PC-9 (cell line): ENCODE data around the gene DMXL1.

Experiments
- CTCF ChIP-seq: fragments of 200-600 bp; sonication (generic); conservative IDR thresholded peaks from 2 replicates; pipeline ENCODE4 v1.6.1; 2017; ENCODE audit warnings: mixed run types, antibody characterized with exemption, mild to moderate bottlenecking, moderate library complexity
- EZH2 ChIP-seq: fragments of 200-600 bp; sonication (generic); IDR thresholded peaks from 2 replicates; pipeline ENCODE4 v1.8.0; 2017; ENCODE audit warnings: antibody characterized with exemption, low read depth

GRCh38 chr5:119270121-119270565 lies 199.3 kb downstream of the DMXL1 start:
- TF ChIP-seq CTCF (no peak), EZH2 (no peak)
